ENCODE results near the gene OR1E1. TPM values are rescaled to one million over a fixed set of nuclear protein-coding genes. Genes with fewer than 3 reads are reported as not detected.
"Not testable (repeated sequence)": the region's sequence is repeated elsewhere in the genome, so short reads cannot be mapped to it uniquely, and the experiment has no call there.

Gene OR1E1
- total and polyA plus RNA-seq, 2 experiments from 2014 or later, result not detected

DNA sequence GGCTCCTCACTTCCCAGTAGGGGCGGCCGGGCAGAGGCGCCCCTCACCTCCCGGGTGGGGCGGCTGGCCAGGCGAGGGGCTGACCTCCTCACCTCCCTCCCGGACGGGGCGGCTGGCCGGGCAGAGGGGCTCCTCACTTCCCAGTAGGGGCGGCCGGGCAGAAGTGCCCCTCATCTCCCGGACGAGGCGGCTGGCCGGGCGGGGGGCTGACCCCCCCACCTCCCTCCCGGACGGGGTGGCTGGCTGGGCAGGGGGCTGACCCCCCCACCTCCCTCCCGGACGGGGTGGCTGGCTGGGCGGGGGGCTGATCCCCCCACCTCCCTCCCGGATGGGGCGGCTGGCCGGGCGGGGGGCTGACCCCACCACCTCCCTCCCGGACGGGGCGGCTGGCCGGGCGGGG, 27.0 kb downstream of the OR1E1 start:
- H3K27me3 Mint-ChIP-seq (ENCODE audit: insufficient read depth, low read depth, poor library complexity); H3K27me3 ChIP-seq (ENCODE audit: insufficient read depth); H3K4me3 Mint-ChIP-seq; H3K4me2 ChIP-seq; H3K4me1 ChIP-seq (ENCODE audit: insufficient read depth); ATAC-seq; H3K36me3 ChIP-seq (ENCODE audit: insufficient read depth); DNase-seq (ENCODE audit: low spot score); H4K20me1 ChIP-seq (replicated peaks; ENCODE audit: insufficient read depth); H3K27ac ChIP-seq (ENCODE audit: low read depth); H3K4me1 Mint-ChIP-seq; H3F3A ChIP-seq (replicated peaks; ENCODE audit: low read depth); H3K9me2 ChIP-seq (ENCODE audit: insufficient read depth); H3K4me3 ChIP-seq; H3K79me2 ChIP-seq (replicated peaks; ENCODE audit: insufficient read depth); H3K27ac Mint-ChIP-seq; H2AFZ ChIP-seq: not testable (repeated sequence)
- peaks cover 78% of the 10 kb centered on the region for H3K9me3 Mint-ChIP-seq
- H3K36me3 Mint-ChIP-seq (ENCODE audit: low read depth), result peaks cover 15% of the 10 kb centered on the region; the same call in 2 of the 3 replicates

Small RNA genes within 50 kb of the gene (small RNA-seq; reads per million reads assigned to genes)
- gene OR1AC1P (ENCODE audit: low replicate concordance), result not detected

Other genes starting within 250 kb of the OR1E1 start
- not detected in 2 replicates for gene OR1A2, start 200.9 kb downstream of the OR1E1 start, total RNA-seq (2014; rRNA removed; shearing (Covaris generic))
- gene OR1A2, start 200.9 kb downstream of the OR1E1 start, polyA plus RNA-seq (2016; fragmentation: Nextera tagmentation; extraction: Ambion mirVana), result not detected in 2 replicates
- not detected in 2 replicates for gene OR1A1, start 190.7 kb downstream of the OR1E1 start, total RNA-seq (2014; rRNA removed; shearing (Covaris generic))
- gene OR1A1, start 190.7 kb downstream of the OR1E1 start, polyA plus RNA-seq (2016; fragmentation: Nextera tagmentation; extraction: Ambion mirVana), result not detected in 2 replicates
- gene OR3A1, start 100.0 kb downstream of the OR1E1 start, total RNA-seq (2014; rRNA removed; shearing (Covaris generic)), result 0.59 and 0.89 TPM in 2 replicates
- gene OR3A1, start 100.0 kb downstream of the OR1E1 start, polyA plus RNA-seq (2016; fragmentation: Nextera tagmentation; extraction: Ambion mirVana), result 0.40 and 1.2 TPM in 2 replicates
- 1.4 and 2.8 TPM in 2 replicates for gene OR3A2, start 12.1 kb downstream of the OR1E1 start, total RNA-seq (2014; rRNA removed; shearing (Covaris generic))
- 1.1 and 1.5 TPM in 2 replicates for gene OR3A2, start 12.1 kb downstream of the OR1E1 start, polyA plus RNA-seq (2016; fragmentation: Nextera tagmentation; extraction: Ambion mirVana)
- not detected in 2 replicates for gene OR3A3, start 13.0 kb upstream of the OR1E1 start, total RNA-seq (2014; rRNA removed; shearing (Covaris generic))
- not detected in 2 replicates for gene OR3A3, start 13.0 kb upstream of the OR1E1 start, polyA plus RNA-seq (2016; fragmentation: Nextera tagmentation; extraction: Ambion mirVana)
- gene OR1E2, start 35.4 kb upstream of the OR1E1 start, total RNA-seq (2014; rRNA removed; shearing (Covaris generic)), result not detected in 2 replicates
- not detected in 2 replicates for gene OR1E2, start 35.4 kb upstream of the OR1E1 start, polyA plus RNA-seq (2016; fragmentation: Nextera tagmentation; extraction: Ambion mirVana)
- not detected in 2 replicates for gene SPATA22, start 73.4 kb upstream of the OR1E1 start, total RNA-seq (2014; rRNA removed; shearing (Covaris generic))
- gene SPATA22, start 73.4 kb upstream of the OR1E1 start, polyA plus RNA-seq (2016; fragmentation: Nextera tagmentation; extraction: Ambion mirVana), result not detected in 2 replicates
- gene ASPA, start 77.6 kb upstream of the OR1E1 start, total RNA-seq (2014; rRNA removed; shearing (Covaris generic)), result 0.04 TPM in 1 of 2 replicates, not detected in the other
- gene ASPA, start 77.6 kb upstream of the OR1E1 start, polyA plus RNA-seq (2016; fragmentation: Nextera tagmentation; extraction: Ambion mirVana), result 0.13 TPM in 1 of 2 replicates, not detected in the other
- 0.69 and 0.70 TPM in 2 replicates for gene TRPV3, start 159.4 kb upstream of the OR1E1 start, total RNA-seq (2014; rRNA removed; shearing (Covaris generic))
- gene TRPV3, start 159.4 kb upstream of the OR1E1 start, polyA plus RNA-seq (2016; fragmentation: Nextera tagmentation; extraction: Ambion mirVana), result 0.15 and 0.82 TPM in 2 replicates
- gene TRPV1, start 211.0 kb upstream of the OR1E1 start, total RNA-seq (2014; rRNA removed; shearing (Covaris generic)), result 3.8 and 4.0 TPM in 2 replicates
- 2.3 and 4.2 TPM in 2 replicates for gene TRPV1, start 211.0 kb upstream of the OR1E1 start, polyA plus RNA-seq (2016; fragmentation: Nextera tagmentation; extraction: Ambion mirVana)
- gene SHPK, start 237.8 kb upstream of the OR1E1 start, total RNA-seq (2014; rRNA removed; shearing (Covaris generic)), result 34.3 and 36.7 TPM in 2 replicates
- gene SHPK, start 237.8 kb upstream of the OR1E1 start, polyA plus RNA-seq (2016; fragmentation: Nextera tagmentation; extraction: Ambion mirVana), result 11.3 and 11.5 TPM in 2 replicates
- 21.8 and 30.1 TPM in 2 replicates for gene CTNS, start 238.3 kb upstream of the OR1E1 start, total RNA-seq (2014; rRNA removed; shearing (Covaris generic))
- 5.9 and 6.4 TPM in 2 replicates for gene CTNS, start 238.3 kb upstream of the OR1E1 start, polyA plus RNA-seq (2016; fragmentation: Nextera tagmentation; extraction: Ambion mirVana)

All from GM23338 (cell line).